Stimulated activated CD4-positive, alpha-beta T cell treated with anti-CD3 and anti-CD28 coated beads, Interleukin-4, amount 100 ng/mL, for 1 hour (primary cell): ENCODE results near the gene FIGNL2.

Experiments
- DNase-seq: peaks from one replicate; pipeline ENCODE4 v3.0.0-alpha.2; 2020

FIGNL2 gene

DNA sequence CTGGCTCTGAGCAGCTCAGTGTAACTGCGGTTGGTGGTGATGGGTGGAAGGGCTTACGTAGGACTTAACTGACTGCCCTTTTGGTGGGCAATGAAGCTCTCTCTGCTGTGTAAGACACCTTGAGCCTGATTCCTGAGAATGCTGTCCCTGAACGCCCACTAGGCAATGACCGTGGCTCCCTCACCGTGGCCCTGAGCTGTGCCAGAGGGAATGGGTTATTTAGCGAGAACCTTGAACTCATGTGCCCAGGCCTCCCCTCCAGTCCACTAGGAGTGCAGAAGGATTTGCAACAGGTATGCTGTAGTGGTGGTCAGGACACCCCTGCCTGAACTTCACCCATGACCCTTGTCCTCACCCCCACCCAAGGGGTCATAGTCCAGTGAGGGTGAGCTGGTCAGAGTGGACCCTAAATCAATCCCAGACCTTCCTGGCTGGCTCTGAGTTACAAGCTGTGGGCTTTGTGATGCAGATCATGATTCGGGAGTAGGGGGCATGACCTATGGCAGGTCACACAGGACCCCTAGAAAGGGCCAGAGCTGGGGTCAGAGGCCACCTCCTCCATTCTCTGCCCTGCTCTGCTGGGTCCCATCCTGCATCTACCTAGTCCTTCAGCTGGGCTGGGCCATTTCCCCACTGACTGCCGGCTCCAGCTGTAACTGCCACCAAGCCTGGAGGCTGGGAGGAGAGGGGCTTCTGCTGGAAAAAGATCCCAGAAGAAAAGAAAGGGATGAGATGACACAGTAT, 24.9 kb upstream of the FIGNL2 start:
- DNase-seq = no peak

DNA sequence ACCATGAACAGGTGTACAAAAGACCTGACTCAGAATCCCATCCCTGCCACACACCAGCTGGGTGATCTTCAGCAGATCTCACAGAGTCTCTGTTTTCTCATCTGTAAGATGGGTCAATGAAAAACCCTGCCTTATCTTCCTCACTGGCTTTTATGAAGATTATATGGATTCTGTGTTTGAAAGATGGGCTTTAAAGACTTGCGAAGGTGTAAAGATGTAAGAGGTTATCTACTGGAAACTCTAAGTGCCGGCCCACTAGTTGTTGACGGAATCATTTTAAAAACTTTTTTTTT, 24.1 kb upstream of the FIGNL2 start:
- no peak for DNase-seq

DNA sequence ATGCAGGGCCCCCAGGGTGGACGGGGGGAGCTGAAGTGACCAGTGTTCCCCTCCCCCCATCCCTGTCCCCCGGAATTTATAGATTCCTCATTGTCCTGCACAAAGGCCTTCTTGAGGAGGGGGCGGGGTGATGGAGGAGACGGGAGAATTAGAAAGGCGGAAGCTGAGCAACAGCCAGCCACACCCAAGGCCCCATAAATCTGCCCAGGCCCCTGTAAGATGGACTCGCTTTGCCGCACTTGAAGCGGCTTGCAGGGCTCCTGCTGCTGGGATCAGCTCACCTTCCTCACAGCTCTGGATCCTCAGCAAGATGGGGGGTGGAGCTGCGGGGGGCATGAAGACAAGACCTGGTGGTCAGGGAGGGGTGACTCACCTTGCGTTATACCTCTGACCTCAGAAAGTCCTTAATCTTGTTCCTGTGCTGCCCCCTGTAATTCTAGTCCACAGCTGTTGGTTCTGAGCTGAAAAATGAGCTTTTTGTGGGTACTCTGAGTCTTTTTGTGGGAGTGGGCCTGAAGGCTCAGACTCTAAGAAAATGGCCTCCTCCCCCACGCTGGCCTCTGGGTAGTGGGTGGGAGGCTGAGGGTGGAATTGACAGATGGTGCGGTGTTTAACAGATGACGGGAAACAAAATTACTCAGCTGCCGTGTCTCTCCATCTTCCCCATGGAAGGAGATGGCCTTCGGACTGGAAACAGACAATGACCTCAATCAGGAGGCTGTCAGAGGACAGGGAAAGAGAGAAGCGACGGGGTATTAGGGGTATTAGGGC, 23.6 kb upstream of the FIGNL2 start:
- DNase-seq = no peak

DNA sequence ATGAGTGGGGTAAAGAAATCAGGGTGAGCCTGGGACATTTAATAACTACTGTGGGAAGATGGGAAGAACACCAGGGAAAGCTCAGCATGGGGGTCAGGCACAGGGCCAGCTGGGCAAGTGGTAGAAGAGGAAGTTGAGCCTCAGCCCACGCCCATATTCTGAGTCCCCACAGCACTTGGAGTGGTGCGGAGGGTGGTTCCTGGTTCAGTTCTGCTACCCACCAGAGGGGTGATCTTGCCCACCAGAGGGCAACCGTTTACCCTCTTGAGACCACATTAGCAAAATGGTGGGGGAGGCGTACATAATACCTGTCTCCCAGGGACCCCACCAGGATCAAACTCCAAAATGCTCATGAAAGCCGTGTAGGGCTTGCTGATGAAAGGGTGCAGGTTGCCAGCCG, 22.6 kb upstream of the FIGNL2 start:
- DNase-seq = no peak

DNA sequence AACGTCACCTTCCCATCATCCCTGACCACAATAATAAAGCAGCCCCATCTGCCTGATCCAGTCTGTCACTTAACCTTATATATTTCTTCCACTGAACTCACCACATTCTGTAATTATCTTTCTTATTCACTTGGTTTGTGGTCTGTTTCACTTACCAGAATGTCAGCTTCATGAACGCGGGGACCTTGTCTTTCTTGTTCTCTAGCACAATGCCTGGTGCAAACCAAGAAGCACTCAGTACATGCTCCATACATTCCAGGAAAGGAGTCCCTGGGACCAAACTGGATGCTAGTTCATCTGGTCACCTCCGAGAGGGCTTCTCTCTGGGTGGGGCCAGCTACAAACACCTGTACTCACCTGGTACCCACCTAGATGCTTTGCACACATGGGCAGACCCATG, 22.0 kb upstream of the FIGNL2 start:
- DNase-seq = no peak

DNA sequence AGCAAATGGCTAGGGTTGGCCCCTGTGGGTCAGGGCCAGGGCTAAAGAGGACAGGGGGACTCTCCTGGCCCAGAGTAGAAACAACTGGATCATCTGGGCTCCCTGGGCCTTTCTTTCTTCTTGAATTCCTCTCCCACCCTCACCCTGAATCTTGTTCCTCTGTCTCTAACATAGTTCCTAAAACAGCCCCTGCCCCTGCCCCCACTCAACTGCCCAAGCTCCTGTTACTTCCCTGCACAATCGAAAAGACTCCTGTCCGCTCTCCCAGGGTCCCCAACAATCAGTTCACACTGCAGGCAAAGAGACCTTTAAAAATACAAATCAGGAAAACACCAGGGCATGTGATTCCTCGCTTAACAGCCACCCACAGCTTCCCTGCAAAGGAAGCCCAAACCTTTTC, 21.4 kb upstream of the FIGNL2 start:
- no peak for DNase-seq

DNA sequence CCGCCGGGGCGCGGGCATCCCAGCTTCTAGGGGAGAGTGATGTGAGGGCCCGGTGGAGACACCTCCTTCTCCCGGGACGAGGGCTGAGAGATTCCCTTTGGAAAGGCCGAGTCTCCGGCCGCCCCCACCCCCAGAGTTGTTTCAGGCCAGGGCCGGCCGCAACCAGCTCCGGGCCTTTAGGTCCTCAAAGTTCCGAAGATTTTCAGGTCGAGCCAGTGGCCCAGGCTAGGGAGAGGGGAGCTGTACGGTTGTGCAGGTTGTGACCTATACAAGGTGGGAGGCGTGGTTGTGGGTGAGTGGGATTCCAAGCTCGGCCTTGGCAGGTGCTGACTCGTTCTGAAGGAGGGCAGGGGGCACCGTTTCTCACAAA, 21.0 kb upstream of the FIGNL2 start:
- no peak for DNase-seq

DNA sequence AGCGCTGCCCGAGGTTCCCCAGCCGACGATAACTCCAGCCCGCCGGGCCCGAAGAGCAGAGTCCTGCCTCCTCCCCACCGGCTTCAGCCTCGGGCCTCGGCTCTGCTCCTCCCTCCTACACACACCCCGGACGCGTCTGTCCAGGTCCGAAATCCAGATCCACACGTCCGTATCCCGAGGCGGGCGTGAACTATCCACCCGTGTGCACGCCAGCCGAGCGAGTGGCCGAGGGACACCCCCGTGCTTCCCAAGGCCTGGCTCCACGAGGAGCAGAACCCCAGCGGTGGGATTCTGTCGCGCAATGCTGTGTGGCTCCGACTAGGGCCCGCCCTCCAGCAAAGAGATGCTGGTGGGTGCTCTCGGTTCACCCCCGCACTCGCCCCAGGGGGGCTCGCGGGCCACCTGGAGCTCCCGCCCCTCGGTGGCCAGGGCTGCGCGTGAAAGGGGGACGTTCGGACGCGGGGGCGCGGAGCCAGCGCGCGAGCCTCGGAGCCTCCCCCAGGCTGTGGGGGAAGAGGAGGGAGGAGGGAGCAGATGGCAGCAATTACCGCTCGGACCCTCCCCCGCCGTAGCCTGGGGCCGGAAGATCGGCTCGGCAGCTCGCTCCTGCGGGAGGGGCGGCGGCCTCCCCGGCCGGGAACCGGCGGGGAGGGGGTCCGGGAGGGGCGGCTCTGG, 20.4 kb upstream of the FIGNL2 start:
- no peak for DNase-seq

DNA sequence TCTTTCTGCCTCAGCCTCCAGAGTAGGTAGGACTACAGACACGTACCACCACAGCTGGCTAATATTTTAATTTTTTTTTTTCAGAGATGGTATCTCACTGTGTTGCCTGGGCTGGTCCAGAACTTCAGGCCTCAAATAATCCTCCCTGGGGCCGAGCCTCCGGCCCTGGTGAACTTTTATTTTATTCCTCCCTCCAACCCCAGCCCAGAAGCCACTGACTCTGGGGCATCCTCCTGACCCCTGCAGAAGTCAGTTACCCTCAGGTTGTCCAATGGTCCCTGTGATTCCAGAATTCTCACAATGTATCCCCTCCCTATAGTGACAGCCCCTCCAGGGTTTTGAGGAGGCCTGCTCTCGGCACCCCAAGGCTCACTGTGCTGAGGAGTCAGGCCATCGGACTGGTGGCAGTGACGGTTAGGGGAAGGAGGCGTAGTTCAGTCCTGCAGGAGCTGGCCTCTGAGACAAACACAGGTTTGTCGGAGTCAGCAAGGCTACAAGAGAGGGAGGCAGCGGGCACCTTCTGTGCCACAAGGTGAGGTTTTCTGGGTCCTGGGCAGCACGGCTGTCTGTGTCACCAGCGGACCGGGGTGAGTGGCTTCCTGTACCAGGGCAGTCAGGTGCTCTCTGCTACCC, 19.4 kb upstream of the FIGNL2 start:
- no peak for DNase-seq

DNA sequence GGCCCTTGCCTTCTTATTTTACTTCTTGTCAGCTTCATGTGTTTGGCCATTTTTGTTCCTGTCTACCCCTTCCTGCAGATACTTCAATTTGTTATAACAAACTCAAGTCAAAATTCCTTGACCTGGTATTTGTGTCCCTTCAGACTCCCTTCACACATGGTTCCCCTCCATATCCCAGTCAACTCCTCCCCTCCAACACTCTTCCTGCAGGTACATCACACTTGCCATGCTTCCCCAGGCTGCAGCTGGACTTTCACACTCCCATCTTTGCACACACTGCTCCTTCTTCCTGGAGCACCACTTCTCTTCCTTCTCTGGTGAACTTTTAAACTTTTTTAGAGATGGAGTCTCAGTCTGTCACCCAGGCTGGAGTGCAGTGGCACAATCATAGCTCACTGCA, 18.9 kb upstream of the FIGNL2 start:
- no peak for DNase-seq

DNA sequence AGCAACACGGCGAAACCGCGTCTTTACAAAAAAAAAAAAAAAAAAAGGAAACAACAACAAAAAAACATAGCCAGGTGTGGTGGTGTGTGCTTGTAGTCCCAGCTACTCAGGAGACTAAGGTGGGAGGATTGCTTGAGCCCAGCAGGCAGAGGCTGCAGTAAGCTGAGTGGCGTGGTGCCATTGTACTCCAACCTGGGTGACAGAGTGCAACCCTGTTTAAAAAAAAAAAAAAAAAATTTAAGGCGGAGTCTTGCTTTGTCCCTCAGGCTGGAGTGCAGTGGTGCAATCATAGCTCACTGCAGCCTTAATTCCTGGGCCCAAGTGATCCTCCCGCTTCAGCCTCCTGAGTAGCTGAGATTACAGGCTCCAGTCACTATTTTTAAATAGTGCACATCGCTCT, 18.2 kb upstream of the FIGNL2 start:
- DNase-seq = no peak

DNA sequence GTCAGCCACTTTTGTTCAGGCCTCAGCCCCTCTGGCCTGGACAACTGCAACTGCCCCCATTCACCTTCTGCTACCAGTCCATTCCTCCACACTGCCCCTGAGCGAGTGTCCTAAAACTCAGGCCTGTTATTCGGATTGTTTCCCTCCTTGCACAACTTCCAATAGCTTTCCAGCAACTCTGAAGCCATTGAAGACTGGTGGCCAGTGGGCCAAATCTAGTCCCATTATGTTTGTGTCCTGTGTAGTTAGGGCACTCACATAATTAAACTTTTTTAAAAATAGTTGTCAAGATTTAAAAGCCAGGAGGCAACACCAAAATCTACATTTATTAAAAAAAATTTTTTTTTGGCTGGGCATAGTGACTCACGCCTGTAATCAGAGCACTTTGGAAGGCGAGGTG, 17.8 kb upstream of the FIGNL2 start:
- DNase-seq = no peak

DNA sequence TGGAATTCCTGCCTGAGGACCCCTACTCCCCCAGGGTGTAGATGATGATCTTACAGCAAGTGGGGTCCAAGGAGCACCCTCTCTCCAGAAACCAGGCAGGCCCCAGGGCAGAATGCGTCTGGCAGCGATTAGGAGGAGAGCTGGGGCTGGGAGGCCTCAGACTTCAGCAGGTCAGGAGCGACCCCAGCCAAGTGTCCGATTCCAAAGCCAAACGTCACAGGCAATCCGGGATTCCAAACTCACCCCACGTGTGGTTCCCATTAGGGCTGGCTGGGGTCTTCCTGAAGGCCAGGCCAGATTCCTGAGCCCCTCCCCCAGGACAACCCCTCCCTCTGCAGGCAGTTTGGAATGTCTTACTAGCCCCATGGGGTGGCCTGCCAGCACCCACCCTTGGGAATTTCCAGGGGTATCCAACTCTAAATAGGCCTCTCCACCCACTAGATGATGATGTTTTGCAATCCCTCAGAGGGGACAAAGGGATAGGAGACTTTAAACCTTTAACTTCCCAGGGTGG, 17.3 kb upstream of the FIGNL2 start:
- DNase-seq = no peak

DNA sequence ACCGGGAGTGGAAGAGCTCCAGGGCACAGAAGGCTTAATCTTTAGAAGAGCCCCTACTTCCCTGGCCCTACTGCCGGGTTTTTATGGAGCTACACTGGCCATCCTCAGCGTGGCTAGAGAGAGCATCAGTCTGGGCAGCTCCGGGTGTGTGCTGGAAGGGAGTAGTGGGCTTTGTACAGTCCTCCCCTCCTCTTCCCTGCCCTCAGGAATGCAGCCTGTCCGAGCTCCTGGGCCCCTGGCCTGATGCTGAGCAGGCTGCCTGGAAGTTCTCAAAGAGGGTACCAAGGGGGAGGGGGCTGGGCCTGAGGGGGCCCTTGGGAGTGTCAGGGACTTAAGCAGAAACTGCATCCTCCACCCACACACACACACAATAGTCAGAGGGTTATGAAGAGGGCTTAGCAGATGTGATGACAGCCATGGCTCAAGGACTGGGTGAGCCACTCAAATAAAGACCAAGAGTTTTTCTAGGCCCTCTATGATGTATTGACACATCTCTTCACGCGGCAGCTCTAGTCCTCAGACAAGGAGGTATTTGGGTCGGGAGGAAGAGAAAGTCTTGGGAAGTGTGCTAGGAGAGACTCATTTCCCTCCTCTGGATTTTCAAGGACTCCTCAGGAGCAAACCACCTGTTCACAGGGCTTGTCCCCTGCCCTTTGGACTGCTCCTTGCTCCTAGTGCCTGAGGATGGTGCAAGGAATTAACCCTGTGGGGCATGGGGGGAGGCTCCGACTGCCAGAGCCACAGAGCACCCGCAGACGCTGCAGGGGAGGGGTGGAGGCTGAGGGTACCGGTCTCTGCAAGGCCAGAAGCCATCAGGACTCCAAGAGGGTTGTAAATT, 16.5 kb upstream of the FIGNL2 start:
- no peak for DNase-seq

DNA sequence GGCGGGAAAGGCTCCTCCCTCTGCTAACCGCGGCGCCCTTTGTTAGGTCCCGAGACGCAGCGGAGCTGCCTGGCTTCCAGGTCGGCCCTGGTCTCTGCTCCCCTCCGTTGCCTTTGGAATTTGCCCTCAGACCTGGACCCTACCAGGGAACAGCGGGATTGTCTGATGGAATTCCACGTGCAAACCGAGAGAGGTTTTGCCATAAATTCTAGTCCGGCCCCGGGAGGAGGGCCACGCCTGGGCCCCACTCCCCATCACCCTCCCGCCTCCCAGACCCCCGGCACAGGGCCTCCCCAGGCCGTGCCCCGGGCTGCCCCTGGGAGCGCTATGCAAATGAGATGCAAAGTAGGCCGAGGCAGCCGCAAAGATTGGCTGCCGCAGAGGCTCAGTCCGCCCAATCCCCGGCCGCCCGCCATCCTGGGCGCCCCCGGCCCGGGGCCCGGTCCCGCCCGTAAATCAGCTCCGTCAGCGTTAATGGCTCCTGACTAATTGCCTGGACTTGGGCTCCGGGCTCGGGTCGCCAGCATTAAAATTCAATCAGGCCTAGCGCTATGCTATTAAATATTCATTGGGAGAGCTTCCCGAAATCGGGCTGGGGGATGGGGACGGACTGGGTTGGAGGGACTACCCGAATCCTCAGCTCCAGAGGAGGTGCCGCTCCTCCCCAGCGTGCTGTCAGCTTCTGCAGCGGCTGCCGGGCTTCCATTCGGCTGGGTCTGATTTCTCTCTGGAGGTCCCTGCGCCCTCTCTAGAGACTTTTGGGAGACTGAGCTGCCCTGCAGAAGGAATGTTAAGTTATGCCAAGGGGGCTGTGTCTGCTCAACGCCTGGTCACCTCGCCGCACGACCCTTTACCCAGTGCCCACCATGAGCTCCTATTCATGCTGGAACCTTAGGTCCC, 15.7 kb upstream of the FIGNL2 start:
- peak; percentile 37 for DNase-seq

DNA sequence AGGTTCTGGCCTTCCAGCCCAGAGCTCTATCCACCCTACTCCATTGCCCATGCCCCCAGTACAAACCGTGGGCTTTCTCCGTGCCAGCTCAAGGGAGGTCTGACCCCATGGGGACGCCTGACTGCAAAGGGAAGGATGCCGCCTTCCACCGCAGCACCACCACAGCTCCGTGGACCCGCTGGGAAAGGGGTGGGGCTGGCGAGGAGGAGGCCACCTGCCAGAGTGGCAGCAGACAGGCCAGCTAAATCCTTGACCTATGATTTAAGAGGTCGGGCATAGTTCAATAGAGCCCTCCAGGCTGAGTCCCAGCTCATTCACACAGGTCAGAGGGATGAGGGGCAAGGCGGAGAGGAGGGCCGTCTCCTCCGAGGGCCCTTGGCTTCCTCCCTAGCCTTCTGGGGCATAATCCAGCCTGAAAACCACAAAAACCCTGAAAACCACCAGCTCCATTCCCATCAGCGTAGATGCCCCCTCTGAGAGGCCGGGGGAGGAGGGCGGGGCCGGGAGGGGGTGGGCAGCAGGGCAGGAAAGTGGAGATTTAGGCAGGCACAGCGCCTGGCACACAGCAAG, 14.9 kb upstream of the FIGNL2 start:
- no peak for DNase-seq

DNA sequence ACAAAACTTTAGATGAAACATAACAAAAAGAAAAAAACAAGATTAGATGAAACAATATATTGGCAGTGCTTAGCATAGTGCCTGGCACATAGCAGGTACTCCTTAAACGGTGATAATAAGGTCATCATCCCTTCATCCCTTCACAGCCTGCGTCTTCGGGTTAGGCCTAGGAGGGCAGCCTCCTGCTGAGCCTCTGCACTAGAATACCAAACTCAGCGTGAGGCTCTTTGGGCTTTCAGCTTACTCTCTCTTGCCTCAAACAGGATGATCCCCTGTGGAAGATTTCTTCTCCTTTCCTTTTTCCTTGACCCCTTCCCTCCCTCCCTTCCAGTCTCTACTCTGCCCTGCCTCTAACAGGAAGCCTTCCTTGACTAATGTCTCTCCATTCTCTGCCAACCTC, 14.4 kb upstream of the FIGNL2 start:
- DNase-seq = no peak

DNA sequence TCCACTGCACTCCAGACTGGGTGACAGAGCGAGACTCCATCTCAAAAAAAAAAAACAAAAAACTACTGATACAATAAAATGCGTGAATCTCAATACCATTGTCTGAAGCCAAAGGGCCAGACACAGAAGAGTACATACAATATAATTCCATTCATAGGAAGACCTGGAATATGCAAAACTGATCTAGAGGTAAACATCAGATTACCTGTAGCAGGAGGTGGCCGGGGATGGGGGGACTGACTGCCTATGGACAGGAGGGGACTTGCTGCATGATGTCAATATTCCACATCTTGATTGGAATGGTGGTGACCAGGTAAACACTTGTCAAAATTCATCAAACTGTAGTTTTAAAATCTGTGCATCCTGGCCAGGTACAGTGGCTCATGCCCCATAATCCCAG, 12.5 kb upstream of the FIGNL2 start:
- DNase-seq = no peak

DNA sequence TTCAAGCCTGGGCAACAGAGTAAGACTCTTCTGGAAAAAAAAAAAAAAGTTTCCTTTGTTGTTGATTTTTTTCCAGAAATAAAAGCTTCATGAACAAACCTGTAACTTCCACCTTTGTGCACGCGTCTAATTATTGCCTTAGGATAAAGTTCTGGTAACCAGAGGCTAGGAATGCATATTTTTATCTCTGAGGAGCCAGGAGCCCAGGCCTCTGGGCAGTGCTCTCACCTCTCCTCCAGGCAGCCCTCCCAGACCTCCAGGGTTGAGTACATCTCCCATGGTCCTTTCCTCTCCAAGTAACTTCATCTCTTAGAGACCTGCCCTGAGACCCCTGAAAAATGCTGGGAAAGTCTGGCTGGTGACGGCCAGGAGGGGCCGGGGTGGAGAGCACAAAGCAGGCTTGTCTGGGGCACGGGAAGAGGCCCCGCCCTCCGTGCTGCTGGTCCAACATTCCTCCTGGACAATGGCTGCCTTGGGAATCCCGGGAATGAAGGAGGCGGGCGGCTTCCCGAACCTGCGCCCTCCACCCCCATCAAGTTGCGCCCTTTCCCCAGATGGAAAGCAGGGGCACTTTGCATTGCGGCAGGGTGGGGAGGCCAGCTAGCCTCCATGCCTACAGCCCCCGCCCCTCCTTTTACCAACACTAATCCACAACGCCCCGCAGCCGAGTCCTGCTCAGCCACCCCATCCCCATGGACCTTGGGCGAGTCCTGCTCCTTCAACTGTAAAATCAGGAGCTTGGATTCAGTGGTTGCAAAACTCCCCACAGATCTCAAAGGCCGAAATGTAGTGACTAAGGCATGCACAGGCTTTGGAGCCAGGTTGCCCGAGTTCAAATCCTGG, 7.3 kb upstream of the FIGNL2 start:
- DNase-seq = no peak

DNA sequence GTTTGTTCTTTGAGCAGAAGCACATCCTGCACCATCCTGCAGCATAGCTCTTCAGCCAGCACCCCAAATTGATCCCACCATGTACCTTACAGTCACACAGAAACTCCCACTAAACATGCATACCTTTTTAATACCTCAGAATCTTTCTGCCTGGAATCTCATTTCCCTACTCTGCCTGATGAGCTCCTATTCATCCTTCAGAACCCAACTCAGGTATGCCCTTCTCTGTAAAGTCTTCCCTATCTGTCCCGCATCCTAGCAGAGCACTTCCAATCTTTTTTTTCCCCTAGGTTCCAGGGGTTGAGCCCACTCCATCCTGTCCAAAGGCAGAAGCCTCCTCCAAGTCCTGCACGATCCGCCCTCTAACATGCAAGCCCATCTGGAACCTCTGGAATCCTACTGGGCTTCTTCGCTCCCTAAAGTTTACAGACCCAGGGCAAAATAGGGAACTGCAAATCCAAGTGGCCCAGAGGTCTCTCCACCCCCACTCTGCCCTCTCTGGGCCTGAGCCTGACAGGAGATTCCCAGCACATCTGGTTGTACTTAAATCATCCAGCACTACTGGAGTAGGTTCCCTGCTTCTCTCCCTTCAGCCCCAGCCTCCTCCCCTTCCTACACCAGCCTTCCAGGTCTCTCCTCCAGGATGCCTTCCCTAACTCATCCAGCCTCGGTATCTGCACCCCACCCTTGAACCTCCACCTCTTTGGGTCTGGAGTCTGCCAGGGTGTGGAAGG, 4.1 kb upstream of the FIGNL2 start:
- no peak for DNase-seq
